Measurements from ENCODE around the gene ZNF385D.

The ZNF385D gene

GRCh38 chr3:21587894-21588293, 163.1 kb downstream of the ZNF385D start:
- DNase-seq: no peak

- DNase-seq: no peak
Measured at GRCh38 chr3:21585216-21585740, 165.7 kb downstream of the ZNF385D start.

- DNase-seq: no peak
Measured at GRCh38 chr3:21573291-21573690, 177.7 kb downstream of the ZNF385D start.

DNA sequence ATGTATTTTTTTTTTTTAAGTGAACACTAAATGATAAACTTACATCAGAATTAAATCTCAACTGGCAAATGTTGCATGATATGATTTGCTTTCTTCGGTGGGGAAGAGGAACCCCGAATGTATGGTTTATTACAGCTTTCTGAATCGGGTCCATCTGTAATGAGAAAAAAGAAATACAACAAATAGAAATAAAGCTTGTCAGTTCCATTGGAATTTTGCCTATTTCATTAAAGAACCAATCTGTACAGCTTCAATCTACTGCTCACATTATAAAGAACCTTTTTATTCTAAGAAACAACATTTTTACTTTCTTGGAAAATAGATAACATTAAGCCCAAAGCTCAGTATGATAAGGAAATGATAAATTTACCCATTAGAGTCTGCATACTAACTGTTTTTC, 186.5 kb downstream of the ZNF385D start:
- no peak for DNase-seq

DNA sequence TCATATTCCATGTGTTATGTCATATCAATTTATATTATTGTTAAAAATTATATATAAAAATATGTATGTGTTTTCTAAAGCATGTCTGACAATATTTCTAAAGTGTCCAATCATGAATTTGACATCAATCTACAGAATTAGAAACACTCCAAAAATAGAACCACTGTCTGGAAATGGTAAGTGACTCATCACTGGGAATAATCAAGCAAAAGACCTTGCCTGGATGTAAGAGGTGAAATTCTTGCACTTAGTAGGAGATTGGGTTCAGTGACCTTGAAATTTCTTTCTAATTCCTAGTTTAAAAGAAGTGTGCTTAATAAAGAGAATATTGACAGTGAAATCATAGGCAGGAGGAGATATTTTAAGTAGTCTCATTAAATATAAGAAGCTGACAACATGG, 188.8 kb downstream of the ZNF385D start:
- no peak for DNase-seq

DNA sequence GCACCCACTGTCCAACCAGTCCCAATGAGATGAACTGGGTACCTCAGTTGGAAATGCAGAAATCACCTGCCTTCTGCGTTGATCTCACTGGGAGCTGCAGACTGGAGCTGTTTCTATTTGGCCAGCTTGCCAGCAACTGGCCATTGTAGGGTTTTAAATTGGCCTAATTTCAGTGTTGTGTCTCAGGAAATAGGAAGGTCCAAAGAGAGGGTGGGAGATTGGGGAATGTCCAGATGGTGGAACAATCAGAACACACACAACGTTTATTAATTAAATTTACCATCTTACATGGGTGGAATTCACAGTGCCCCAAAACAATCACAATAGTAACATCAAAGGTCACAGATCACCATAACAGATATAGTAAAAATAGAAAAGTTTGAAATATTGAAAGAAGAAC, 189.5 kb downstream of the ZNF385D start:
- DNase-seq: no peak

DNA sequence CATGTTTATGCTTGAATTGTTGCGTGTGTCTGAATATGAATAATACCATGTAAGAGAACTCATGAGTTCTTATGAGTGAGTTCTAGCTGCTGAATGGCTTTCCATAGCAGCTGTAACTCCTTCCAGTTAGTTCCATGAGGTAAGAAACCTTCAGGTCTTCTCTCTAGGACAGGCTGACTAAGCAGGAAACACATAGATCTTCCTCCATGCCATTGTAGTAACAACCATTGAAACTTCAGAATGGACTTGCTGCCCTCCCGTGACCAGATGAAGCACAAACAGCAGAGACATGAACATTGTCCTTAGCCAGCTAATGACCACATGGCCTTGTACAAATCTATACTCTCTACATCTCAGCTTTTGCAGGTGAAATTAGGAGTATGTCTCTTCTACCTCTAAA, 200.0 kb downstream of the ZNF385D start:
- no peak for DNase-seq

DNA sequence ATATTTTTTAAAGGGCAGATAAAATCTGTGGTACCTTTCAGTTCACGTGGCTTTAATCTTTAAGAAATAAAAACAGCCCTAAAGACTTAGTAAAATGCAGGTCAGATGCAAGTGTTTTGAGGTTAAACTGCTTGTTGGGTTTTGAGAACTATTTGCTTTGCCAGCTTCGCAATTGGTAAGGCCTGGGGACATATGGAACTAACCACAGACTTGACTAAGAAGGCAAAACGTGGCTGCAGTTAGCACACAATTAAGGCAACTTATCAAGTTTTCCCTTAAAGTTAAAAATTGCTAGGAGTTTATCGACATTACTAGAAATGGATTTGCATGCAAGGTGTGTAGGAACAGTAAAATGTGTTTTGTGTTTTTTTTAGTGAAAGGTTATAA, 206.9 kb downstream of the ZNF385D start:
- no peak for DNase-seq

DNA sequence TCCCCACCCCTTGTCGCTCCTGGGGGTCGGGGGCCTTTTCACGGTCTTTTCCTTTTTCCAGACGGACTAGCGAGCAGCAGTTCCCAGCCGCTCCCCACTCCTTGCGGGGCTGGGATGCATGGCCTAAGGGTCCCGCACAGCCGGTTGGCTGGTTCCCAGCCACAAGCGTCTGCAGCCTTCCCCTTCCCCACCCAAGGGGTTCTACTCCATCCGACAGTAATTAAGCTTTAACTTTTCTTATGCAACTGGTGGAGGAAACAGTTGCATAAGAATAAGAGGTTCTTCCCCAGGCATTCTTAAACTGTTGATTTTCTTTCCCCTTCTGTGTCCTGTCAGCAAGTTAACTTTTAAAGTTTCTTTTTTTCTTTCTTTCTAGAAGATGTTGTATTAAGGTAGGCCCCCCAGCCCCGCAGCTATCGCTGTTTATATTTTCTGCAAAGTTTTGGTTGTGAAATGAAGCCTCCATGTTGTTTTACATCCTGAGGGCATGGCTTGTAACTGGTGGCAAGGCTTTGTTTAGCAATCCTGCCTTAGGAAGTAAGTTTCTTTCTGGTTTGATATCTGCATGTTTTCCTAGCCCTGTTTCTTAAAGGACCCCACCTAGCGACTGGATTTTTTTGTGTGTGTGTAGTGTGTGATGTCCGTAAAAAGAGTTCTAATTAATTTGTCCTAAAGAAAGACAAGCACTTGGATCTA, 207.5 kb downstream of the ZNF385D start:
- DNase-seq: no peak

DNA sequence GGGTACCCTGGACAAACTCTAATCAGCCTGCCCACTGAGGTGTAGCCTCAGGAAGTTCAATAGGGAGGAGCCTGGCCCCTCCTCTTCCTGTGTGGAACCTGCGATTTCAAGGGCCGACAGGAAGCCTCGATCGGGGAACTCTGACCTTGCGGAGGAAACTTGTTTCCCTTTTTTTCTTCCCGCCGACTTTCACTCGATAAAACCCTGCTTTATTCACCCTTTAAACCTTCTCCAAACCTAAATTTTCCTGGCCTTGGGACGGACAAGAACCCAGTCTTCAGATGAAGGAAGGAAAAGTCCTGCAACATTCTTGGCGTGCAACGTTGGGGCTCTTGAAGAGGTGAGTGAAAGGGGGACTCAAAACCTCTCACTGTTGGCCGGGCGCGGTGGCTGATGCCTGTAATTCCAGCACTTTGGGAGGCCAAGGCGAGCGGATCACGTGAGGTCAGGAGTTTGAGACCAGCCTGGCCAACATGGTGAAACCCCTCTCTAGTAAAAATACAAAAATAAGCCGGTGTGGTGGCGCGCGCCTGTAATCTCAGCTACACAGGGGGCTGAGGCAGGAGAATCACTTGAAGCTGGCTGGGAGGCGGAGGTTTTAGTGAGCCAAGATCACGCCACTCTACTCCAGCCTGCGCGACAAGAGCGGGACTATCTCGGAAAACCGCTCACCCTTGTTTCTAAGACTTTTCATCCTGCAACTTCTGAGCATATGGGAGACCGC, 208.2 kb downstream of the ZNF385D start:
- no peak for DNase-seq

GRCh38 chr3:21540265-21540664, 210.7 kb downstream of the ZNF385D start:
- DNase-seq: no peak

DNA sequence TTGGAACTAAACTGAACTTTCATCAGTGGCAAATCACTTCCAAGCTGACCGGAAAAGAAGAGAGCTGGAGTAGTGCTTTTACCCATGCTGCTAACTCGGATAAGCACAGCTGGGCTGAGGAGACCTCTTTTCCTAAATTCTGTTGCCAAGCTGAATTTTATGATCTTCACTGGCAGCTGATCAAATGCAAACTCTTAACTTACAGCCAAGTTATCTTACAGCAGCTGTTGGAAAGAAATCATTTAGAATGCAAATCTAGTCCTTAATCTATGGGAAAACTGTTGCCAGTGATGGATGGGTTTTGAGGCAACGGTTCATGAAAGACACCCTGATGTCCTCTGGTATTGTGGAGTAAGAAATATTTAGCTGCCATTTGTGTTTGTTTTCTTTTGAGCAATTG, 216.5 kb downstream of the ZNF385D start:
- DNase-seq: no peak

GRCh38 chr3:21533002-21533401, 218.0 kb downstream of the ZNF385D start:
- no peak for DNase-seq

GRCh38 chr3:21531909-21532308, 219.1 kb downstream of the ZNF385D start:
- no peak for DNase-seq

GRCh38 chr3:21528291-21528995, 222.6 kb downstream of the ZNF385D start:
- DNase-seq: no peak

GRCh38 chr3:21526461-21526860, 224.5 kb downstream of the ZNF385D start:
- DNase-seq: no peak

GRCh38 chr3:21524133-21524532, 226.9 kb downstream of the ZNF385D start:
- DNase-seq: no peak

- no peak for DNase-seq
Measured at GRCh38 chr3:21520106-21520963, 230.7 kb downstream of the ZNF385D start.

DNA sequence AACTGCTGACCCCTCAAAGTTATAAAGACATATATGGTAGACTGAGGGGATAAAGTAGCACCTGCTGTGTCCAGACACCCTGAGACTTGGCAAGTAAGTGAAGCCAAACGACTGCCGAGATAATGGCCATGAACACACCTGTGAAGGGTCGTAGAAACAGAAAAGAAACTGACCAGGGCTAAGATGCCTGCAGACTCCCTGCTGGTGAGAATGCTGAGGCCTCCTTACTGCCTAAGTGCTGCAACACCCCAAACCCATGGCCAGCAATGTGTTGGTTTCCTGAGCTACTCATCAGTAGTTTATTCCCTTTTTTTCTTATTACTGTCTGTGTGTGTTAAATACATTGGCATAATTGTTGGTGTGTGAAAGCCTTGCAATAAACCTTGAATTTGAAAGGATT, 233.8 kb downstream of the ZNF385D start:
- DNase-seq: no peak

DNA sequence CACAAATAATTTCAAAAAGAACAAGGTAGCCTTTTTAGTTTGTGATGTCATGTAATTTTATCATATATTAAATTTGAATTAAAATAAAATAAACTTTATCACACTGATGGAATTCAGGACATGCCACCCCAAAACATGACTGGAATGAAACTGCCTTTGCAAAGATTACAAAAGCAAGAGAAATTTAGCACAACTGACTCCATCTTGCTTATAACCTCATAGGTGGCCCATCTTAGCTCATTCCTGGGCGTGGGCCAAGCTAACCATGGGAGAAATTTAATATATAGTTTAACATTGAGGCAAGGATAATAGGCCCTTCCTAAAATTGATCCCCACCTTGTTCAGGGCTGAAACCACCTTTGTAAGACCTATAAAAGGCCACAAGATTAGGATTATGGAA, 235.6 kb downstream of the ZNF385D start:
- DNase-seq: no peak

DNA sequence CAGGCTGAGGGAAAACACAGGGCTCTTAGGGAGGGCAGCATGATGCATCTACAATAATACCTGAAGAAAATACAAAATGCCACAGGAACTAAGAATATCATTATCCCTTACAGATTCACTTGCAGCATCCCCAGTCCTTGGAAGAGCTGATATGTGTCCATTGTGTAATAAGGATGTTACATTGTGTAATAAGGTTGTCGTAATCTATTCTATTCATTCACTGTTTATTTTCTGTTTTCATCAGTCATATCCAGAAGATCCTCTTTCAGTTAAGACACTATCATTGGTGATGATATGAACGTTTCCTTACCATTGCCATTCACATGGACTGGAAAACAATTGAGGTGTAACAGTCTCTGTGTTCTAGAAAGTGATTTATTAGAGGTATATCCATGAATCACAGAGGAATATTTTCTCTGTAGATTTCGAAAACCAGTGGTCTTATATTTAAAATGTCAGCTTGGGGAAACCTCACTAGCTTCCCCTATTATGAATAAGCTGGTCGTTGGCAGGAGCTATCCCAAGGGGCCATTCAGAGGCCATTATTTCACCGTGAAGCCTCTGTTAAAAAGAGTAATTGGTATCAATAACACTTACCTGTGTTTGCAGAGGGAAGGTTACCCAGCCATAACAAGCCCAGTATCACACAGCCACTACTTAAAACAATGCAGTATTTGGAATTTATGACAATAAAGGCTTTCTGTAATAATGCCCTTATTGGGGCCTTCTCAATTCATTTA, 241.1 kb downstream of the ZNF385D start:
- DNase-seq: no peak

DNA sequence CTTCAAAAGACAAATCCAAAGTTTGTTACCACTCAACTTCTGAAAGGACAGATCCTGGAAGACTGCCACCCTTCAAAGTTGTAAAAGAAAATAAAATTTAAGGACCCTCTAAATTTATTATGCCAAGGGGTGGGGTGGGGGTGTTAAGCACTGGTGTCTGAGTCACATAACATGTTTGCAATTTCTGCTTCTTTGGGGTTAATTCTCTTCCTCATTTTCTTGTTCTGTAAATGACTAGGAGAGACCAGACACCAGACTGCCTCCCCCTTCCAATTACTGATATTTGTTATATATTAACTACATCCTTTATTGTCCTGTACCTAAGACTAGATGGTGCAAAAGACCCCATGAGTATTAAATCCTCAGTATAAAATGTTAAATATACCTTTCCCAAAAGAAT, 242.8 kb downstream of the ZNF385D start:
- DNase-seq: no peak

All from activated CD4-positive, alpha-beta T cell treated with anti-CD3 and anti-CD28 coated beads, Interleukin-2, Interleukin-6, amounts not matched to agents 100 ng/mL and 50 ng/mL, durations not matched to agents 16 hours and 8 hours (primary cell).